Peyer's patch (tissue), 4 donors: ENCODE measurements around the gene PAK3.

Experiments
- CTCF ChIP-seq, 6 experiments: fragments of 450-650 bp in 4 of 6; fragments of 200-600 bp in 2 of 6; sonication (generic) in 1 of 6; IDR thresholded peaks; one replicate each; pipeline ENCODE4 v1.5.1; 2017 to 2019; ENCODE audit warnings: antibody characterized with exemption in 6 of 6, mild to moderate bottlenecking in 3 of 6, moderate library complexity in 1 of 6
- POLR2A ChIP-seq, 2 donors: fragments of 450-650 bp; IDR thresholded peaks; one replicate each; pipeline ENCODE4 v1.5.1; 2017; ENCODE audit warnings: antibody characterized with exemption in 2 of 2, mild to moderate bottlenecking in 2 of 2, moderate library complexity in 2 of 2

DNA sequence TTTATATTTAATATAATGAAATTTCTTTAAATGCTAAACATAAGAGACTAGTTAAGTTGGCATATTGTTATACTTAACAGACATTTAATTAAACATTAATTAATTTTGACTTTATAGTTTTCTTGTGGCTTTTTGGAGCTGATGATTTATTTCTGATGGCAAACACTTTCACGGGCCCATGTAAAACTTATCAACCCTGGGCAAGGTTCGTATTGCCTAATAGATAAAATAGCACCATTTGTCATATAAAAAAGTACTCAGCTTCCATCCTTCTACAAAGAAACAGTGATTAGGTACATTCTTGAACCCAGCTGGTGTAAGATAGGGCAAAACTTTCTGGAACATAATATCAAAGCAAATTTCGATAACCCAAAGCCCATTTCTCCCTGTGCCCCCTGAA lies 63.2 kb downstream of the PAK3 start:
- no peak for TF ChIP-seq POLR2A (IDR thresholded peaks at IDR 0.05)
- no peak for TF ChIP-seq CTCF (IDR thresholded peaks at IDR 0.05)
